H1 (cell line): ENCODE data around the gene FAM228B. TPM values are rescaled to one million over a fixed set of nuclear protein-coding genes. Genes with fewer than 3 reads are reported as not detected.

Source experiments
- CTCF ChIA-PET: fragments of 300-600 bp; sonication (Branson Sonifier 250); formaldehyde crosslinking; loops from one replicate; lab custom pipeline; 2021; ENCODE audit not compliant: partially characterized antibody; lab: Charles Lee
- POLR2A ChIA-PET: fragments of 300-600 bp; sonication (Branson Sonifier 250); formaldehyde crosslinking; loops from one replicate; lab custom pipeline; 2021; ENCODE audit warnings: inconsistent platforms; ENCODE audit not compliant: partially characterized antibody; lab: Charles Lee
- DNase-seq, 2 experiments: peaks; one replicate each; pipeline versions ENCODE4 v3.0.0 to v3.0.0-alpha.2; 2010 to 2022; ENCODE audit warnings: low spot score in 2 of 2, low read depth in 1 of 2, mixed read lengths in 1 of 2
- FAIRE-seq: peaks from 2 replicates; lab custom pipeline; 2011; peaks lifted over from hg19 to GRCh38; lab: Jason Lieb, UNC
- H2AFZ ChIP-seq: 2 replicates; pipeline ENCODE4 v1.8.1; 2012; ENCODE audit warnings: low read length, inconsistent platforms
- H2AK5ac ChIP-seq: 2 replicates; pipeline ENCODE4 v1.6.1; 2013; ENCODE audit warnings: low read depth, low read length
- H2BK120ac ChIP-seq: replicated peaks from 2 replicates; pipeline ENCODE3; 2013; ENCODE audit warnings: low read depth, low read length, inconsistent platforms
- H2BK12ac ChIP-seq: 2 replicates; pipeline ENCODE4 v1.6.1; 2013; ENCODE audit warnings: low read depth, low read length
- H2BK15ac ChIP-seq: 2 replicates; pipeline ENCODE4 v1.6.1; 2013; ENCODE audit warnings: low read length
- H2BK20ac ChIP-seq: 2 replicates; pipeline ENCODE4 v1.6.1; 2013; ENCODE audit warnings: low read length
- H2BK5ac ChIP-seq: 2 replicates; pipeline ENCODE4 v1.6.1; 2013; ENCODE audit warnings: low read depth, low read length
- H3K14ac ChIP-seq: 2 replicates; pipeline ENCODE4 v1.6.1; 2013; ENCODE audit warnings: inconsistent platforms; ENCODE audit not compliant: insufficient read length
- H3K18ac ChIP-seq: 2 replicates; pipeline ENCODE4 v1.6.1; 2013; ENCODE audit warnings: low read length; ENCODE audit errors: extremely low read depth
- H3K23ac ChIP-seq: 2 replicates; pipeline ENCODE4 v1.6.1; 2013; ENCODE audit warnings: inconsistent platforms; ENCODE audit not compliant: insufficient read length
- H3K23me2 ChIP-seq: 2 replicates; pipeline ENCODE4 v1.6.1; 2013; ENCODE audit warnings: low read depth, low read length
- H3K27ac ChIP-seq: 2 replicates; pipeline ENCODE4 v1.6.1; 2011; ENCODE audit warnings: low read depth, low read length, inconsistent platforms
- H3K27me3 ChIP-seq, 4 experiments: replicated peaks in 1 of 4; 1 replicate in 1 of 4; 2 replicates in 3 of 4; pipeline versions ENCODE4 v1.6.1 to v1.8.1; 2011 to 2013; ENCODE audit warnings: low read length in 3 of 4, mild to moderate bottlenecking in 3 of 4, inconsistent platforms in 2 of 4, mixed read lengths in 2 of 4, moderate library complexity in 1 of 4; ENCODE audit not compliant: control insufficient read depth in 3 of 4, insufficient read depth in 3 of 4; ENCODE audit errors: extremely low read depth in 1 of 4
- H3K36me3 ChIP-seq, 4 experiments: 2 replicates each; pipeline versions ENCODE4 v1.6.1 to v1.8.1; 2011 to 2013; ENCODE audit warnings: mild to moderate bottlenecking in 4 of 4, low read length in 3 of 4, moderate library complexity in 2 of 4, control low read depth in 1 of 4, inconsistent platforms in 1 of 4; ENCODE audit not compliant: insufficient read depth in 4 of 4, control insufficient read depth in 2 of 4
- H3K4ac ChIP-seq: replicated peaks from 2 replicates; pipeline ENCODE3; 2013; ENCODE audit warnings: low read length, low read depth, mixed read lengths, inconsistent platforms; ENCODE audit not compliant: insufficient read length
- H3K4me1 ChIP-seq, 4 experiments: replicated peaks in 1 of 4; 1 replicate in 1 of 4; 2 replicates in 3 of 4; pipeline versions ENCODE4 v1.6.1 to v1.8.1; 2011 to 2013; ENCODE audit warnings: low read length in 3 of 4, inconsistent platforms in 2 of 4, mixed read lengths in 1 of 4; ENCODE audit not compliant: insufficient read depth in 4 of 4, control insufficient read depth in 3 of 4
- H3K4me2 ChIP-seq, 2 experiments: 2 replicates each; pipeline versions ENCODE4 v1.6.1 to v1.8.1; 2011 to 2013; ENCODE audit warnings: low read depth in 2 of 2, low read length in 2 of 2, control low read depth in 1 of 2, inconsistent platforms in 1 of 2, mild to moderate bottlenecking in 1 of 2; ENCODE audit not compliant: insufficient read depth in 1 of 2
- H3K4me3 ChIP-seq, 4 experiments: fragments of 200-600, 300-600 bp in 1 of 4; sonication (generic), shearing (Covaris generic), sonication (Bioruptor Twin) in 1 of 4; 2 replicates each; pipeline versions ENCODE4 v1.5.1 to v1.8.1; 2011 to 2016; ENCODE audit warnings: low read length in 4 of 4, low read depth in 3 of 4, control low read depth in 2 of 4, inconsistent platforms in 2 of 4, mild to moderate bottlenecking in 2 of 4, mixed read lengths in 1 of 4, moderate library complexity in 1 of 4; ENCODE audit not compliant: insufficient read depth in 2 of 4; ENCODE audit errors: extremely low read depth in 1 of 4
- H3K56ac ChIP-seq: replicated peaks from 2 replicates; pipeline ENCODE3; 2013; ENCODE audit warnings: low read depth, mild to moderate bottlenecking, mixed read lengths, low read length, inconsistent platforms; ENCODE audit not compliant: insufficient read length
- H3K79me1 ChIP-seq: 2 replicates; pipeline ENCODE4 v1.6.1; 2013; ENCODE audit warnings: low read depth, low read length, control low read depth
- H3K79me2 ChIP-seq, 2 experiments: 2 replicates each; pipeline versions ENCODE4 v1.6.1 to v1.8.1; 2012 to 2013; ENCODE audit warnings: low read length in 2 of 2, mild to moderate bottlenecking in 2 of 2, inconsistent platforms in 1 of 2; ENCODE audit not compliant: insufficient read depth in 2 of 2, control insufficient read depth in 1 of 2
- H3K9ac ChIP-seq, 4 experiments: replicated peaks in 1 of 4; 1 replicate in 1 of 4; 2 replicates in 3 of 4; pipeline versions ENCODE4 v1.6.1 to v1.8.1; 2011 to 2013; ENCODE audit warnings: low read depth in 3 of 4, low read length in 3 of 4, control low read depth in 2 of 4, mild to moderate bottlenecking in 2 of 4, moderate library complexity in 2 of 4, inconsistent platforms in 1 of 4; ENCODE audit errors: extremely low read depth in 1 of 4
- H3K9me3 ChIP-seq, 2 experiments: 2 replicates each; pipeline versions ENCODE4 v1.6.1 to v1.8.1; 2012 to 2013; ENCODE audit warnings: mild to moderate bottlenecking in 2 of 2, moderate library complexity in 2 of 2, control low read depth in 1 of 2, inconsistent platforms in 1 of 2, low read depth in 1 of 2, low read length in 1 of 2, mixed read lengths in 1 of 2; ENCODE audit not compliant: insufficient read depth in 2 of 2
- H4K20me1 ChIP-seq, 2 experiments: replicated peaks in 1 of 2; 2 replicates each; pipeline versions ENCODE3 to v1.8.1; 2011 to 2013; ENCODE audit warnings: inconsistent platforms in 2 of 2, low read length in 2 of 2, mild to moderate bottlenecking in 1 of 2; ENCODE audit not compliant: insufficient read depth in 2 of 2, control insufficient read depth in 1 of 2
- H4K5ac ChIP-seq: 2 replicates; pipeline ENCODE4 v1.6.1; 2013; ENCODE audit warnings: low read length, low read depth, mixed read lengths, inconsistent platforms; ENCODE audit not compliant: insufficient read length
- H4K8ac ChIP-seq: 2 replicates; pipeline ENCODE4 v1.8.0; 2013; ENCODE audit warnings: mild to moderate bottlenecking, moderate library complexity, low read length, inconsistent platforms; ENCODE audit not compliant: insufficient read depth; ENCODE audit errors: extremely low read depth
- H4K91ac ChIP-seq: replicated peaks from 2 replicates; pipeline ENCODE3; 2013; ENCODE audit warnings: low read length, mixed read lengths, inconsistent platforms; ENCODE audit not compliant: insufficient read length
- BCL11A ChIP-seq, 2 experiments: IDR thresholded peaks; one replicate each; pipeline ENCODE4 v1.6.1; 2011; ENCODE audit warnings: low read depth in 2 of 2, low read length in 2 of 2, mild to moderate bottlenecking in 2 of 2
- BRCA1 ChIP-seq: IDR thresholded peaks from 2 replicates; pipeline ENCODE4 v1.6.1; 2012; ENCODE audit warnings: low read depth, low read length, improper control_type of control experiment
- CBX5 ChIP-seq: fragments of 300-800, 300-1000 bp; sonication (generic); IDR thresholded peaks from 2 replicates; pipeline ENCODE4 v1.7.1; 2016; ENCODE audit warnings: antibody characterized with exemption, low read length, low read depth
- CEBPB ChIP-seq: IDR thresholded peaks from 2 replicates; pipeline ENCODE4 v1.6.1; 2012; ENCODE audit warnings: low read depth, low read length
- CREB1 ChIP-seq: IDR thresholded peaks from 2 replicates; pipeline ENCODE4 v1.6.1; 2012; ENCODE audit warnings: inconsistent platforms
- CTBP2 ChIP-seq: IDR thresholded peaks from 2 replicates; pipeline ENCODE4 v1.7.0; 2011; ENCODE audit warnings: borderline replicate concordance, mild to moderate bottlenecking, moderate library complexity, mixed read lengths, low read length; ENCODE audit not compliant: insufficient read depth, insufficient read length
- FOSL1 ChIP-seq: IDR thresholded peaks from 2 replicates; pipeline ENCODE4 v1.6.1; 2011; ENCODE audit warnings: mild to moderate bottlenecking, low read depth, low read length, moderate library complexity; ENCODE audit not compliant: insufficient read depth
- KDM1A ChIP-seq: fragments of 200-600, 300-600 bp; sonication (generic); IDR thresholded peaks from 2 replicates; pipeline ENCODE4 v1.7.1; 2016; ENCODE audit warnings: mild to moderate bottlenecking, low read length, borderline replicate concordance
- NRF1 ChIP-seq: IDR thresholded peaks from 2 replicates; pipeline ENCODE4 v1.6.1; 2011; ENCODE audit warnings: mild to moderate bottlenecking, low read depth, low read length, improper control_type of control experiment
- POLR2A ChIP-seq, 2 experiments: IDR thresholded peaks; 1 replicate in 1 of 2; 2 replicates in 1 of 2; pipeline ENCODE4 v1.6.1; 2011; ENCODE audit warnings: low read depth in 2 of 2, low read length in 2 of 2, mild to moderate bottlenecking in 2 of 2; ENCODE audit errors: control extremely low read depth in 1 of 2
- POLR2AphosphoS5 ChIP-seq: IDR thresholded peaks from 2 replicates; pipeline ENCODE4 v1.6.1; 2011; ENCODE audit warnings: low read depth, low read length
- POU5F1 ChIP-seq: IDR thresholded peaks from 2 replicates; pipeline ENCODE4 v1.6.1; 2011; ENCODE audit warnings: low read depth, mild to moderate bottlenecking, low read length, moderate library complexity
- YY1 ChIP-seq: IDR thresholded peaks from 2 replicates; pipeline ENCODE4 v1.6.1; 2011; ENCODE audit warnings: low read depth, mild to moderate bottlenecking, low read length
- WGBS, 2 experiments: shearing (Covaris generic) in 1 of 2; methylation state at CpG; one replicate each; pipeline versions ENCODE4 v1.1.6 to v1.1.7; 2013 to 2015; ENCODE audit warnings: low lambda C conversion rate in 2 of 2, mixed read lengths in 2 of 2, inconsistent platforms in 1 of 2, low coverage in 1 of 2, missing lambda C conversion rate in 1 of 2; ENCODE audit not compliant: insufficient replicate concordance in 2 of 2, insufficient coverage in 1 of 2, insufficient read length in 1 of 2; ENCODE audit errors: extremely low coverage in 1 of 2, missing lambda C conversion rate in 1 of 2; 5-methylcytosine and 5-hydroxymethylcytosine counted together
- polyA plus RNA-seq, 7 experiments: library from polyadenylated mRNA; depleted of rRNA in 3 of 7; stranded (reverse) in 5 of 7; unstranded in 2 of 7; fragments of >200 nt in 5 of 7; fragments of 200-250 nt in 2 of 7; gene quantifications; 1 replicate in 5 of 7; 2 replicates in 1 of 7; 4 replicates in 1 of 7; pipeline versions ENCODE4 v1.2.1 to v1.2.3, GENCODE V29; 2011 to 2013; ENCODE audit warnings: missing spikeins in 2 of 7, mixed read lengths in 2 of 7
- total RNA-seq: library from RNA; stranded (reverse); fragmentation: NEBNext Ultra II Directional; extraction: Animal tissue kit (Norgen Biotek cat#: 25700); gene quantifications from 2 replicates; pipeline ENCODE4 v1.2.1, GENCODE V29; 2021
- TF ChIP-seq, protein P1 (sequence below): IDR thresholded peaks from 2 replicates; pipeline ENCODE4 v1.6.1; 2012; ENCODE audit warnings: inconsistent platforms

FAM228B gene
- total and polyA plus RNA-seq, 2 of the 8 experiments (the other 6 are each of a cell fraction or from before 2014, with no cell fraction given), result 1.4 to 3.2 TPM

DNA sequence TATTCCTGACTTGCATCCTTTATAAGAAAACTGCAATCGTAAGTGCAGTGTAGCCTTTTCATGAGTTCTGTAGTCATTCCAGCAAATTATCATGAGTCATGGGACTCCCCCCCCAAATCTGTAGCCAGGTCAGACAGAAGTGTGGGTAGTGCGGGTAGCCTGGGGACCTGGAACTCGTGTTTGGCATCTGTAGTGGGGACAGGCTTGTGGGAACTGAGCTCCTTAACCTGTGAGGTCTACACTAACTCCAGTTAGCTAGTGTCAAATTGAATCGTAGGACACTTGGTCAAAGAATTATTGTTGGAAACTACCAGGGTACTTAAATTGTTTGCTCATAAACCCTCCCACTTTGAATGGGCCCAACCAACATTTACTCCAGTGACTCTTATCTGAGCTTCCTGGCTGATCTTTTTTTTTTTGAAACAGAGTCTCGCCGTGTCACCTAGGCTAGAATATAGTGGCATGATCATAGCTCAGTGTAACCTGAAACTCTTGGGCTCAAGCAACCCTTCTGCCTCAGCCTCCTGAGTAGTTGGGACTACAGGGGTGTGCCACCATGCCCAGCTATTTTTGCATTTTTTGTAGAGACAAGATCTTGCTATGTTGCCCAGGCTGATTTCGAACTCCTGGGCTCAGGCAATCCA lies 12.5 kb upstream of the FAM228B start:
- TF ChIP-seq POLR2AphosphoS5 (no peak), FOSL1 (no peak), BCL11A (IDR thresholded peaks at IDR 0.05; ENCODE audit: low read depth in 2 of 2, low read length in 2 of 2) (no peak), POLR2A (IDR thresholded peaks at IDR 0.05; ENCODE audit: control extremely low read depth in 1 of 2, low read depth in 2 of 2, low read length in 2 of 2) (no peak), CREB1 (no peak), NRF1 (no peak), KDM1A (no peak), CTBP2 (no peak), CBX5 (no peak), YY1 (no peak), BRCA1 (no peak), CEBPB (no peak), POU5F1 (no peak)
- TF ChIP-seq, protein P1, sequence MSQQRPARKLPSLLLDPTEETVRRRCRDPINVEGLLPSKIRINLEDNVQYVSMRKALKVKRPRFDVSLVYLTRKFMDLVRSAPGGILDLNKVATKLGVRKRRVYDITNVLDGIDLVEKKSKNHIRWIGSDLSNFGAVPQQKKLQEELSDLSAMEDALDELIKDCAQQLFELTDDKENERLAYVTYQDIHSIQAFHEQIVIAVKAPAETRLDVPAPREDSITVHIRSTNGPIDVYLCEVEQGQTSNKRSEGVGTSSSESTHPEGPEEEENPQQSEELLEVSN, result no peak
- Histone ChIP-seq H2BK5ac (no peak overlapping the region), H3K56ac (no peak overlapping the region), H2AK5ac (no peak overlapping the region), H3K79me1 (no peaks in the 10 kb centered on the region), H2BK12ac (no peak overlapping the region), H3K9ac (no peak overlapping the region), H3K4ac (no peak overlapping the region), H3K36me3 (peaks cover 0 to 4% (median 0%) of the 10 kb centered on the region in 4 experiments; a peak in 1 of 8 replicates), H3K14ac (no peak overlapping the region), H3K4me3 (no peak overlapping the region), H4K91ac (no peak overlapping the region), H4K5ac (no peak overlapping the region), H4K8ac (peak overlapping the region; percentile 68; the same call in 1 of the 2 replicates), H3K4me2 (no peak overlapping the region), H3K27me3 (no peaks in the 10 kb centered on the region), H3K23me2 (no peaks in the 10 kb centered on the region), H2BK20ac (no peak overlapping the region), H3K23ac (no peak overlapping the region), H3K27ac (no peak overlapping the region), H3K9me3 (peaks cover 2 to 10% of the 10 kb centered on the region in 2 experiments; a peak in 3 of 4 replicates), H3K4me1 (no peaks in the 10 kb centered on the region), H2BK120ac (no peak overlapping the region), H2BK15ac (no peak overlapping the region), H3K79me2 (no peaks in the 10 kb centered on the region), H2AFZ (no peak overlapping the region), H3K18ac (no peak overlapping the region), H4K20me1 (no peaks in the 10 kb centered on the region)
- whole genome bisulfite sequencing, 2 experiments, result 89% methylated on average over 7 of the region's 7 CpGs; no CpG with 5 or more reads in 1 of the 2 experiments
- DNase-seq, result no peak
- FAIRE-seq, result no peak
- POLR2A ChIA-PET, result interaction anchor here (0.7 to 1.5 kb wide), 4 partner anchors 9 to 485 kb away, joined by 3 to 7 read pairs (median 4); no protein-coding TSS in a partner anchor
- CTCF ChIA-PET, result interaction anchor here (0.5 to 1.5 kb wide), 6 partner anchors 11 to 217 kb away, joined by 3 to 6 read pairs (median 4); partner anchors contain the start of genes PFN4 and TP53I3
